ENCODE measurements around the gene PSTPIP1. TPM values are rescaled to one million over a fixed set of nuclear protein-coding genes. Genes with fewer than 3 reads are reported as not detected.

The PSTPIP1 gene
- total and polyA plus RNA-seq, 2 of the 4 experiments (the other 2 are of a cell fraction) = 0.36 to 1.1 TPM

DNA sequence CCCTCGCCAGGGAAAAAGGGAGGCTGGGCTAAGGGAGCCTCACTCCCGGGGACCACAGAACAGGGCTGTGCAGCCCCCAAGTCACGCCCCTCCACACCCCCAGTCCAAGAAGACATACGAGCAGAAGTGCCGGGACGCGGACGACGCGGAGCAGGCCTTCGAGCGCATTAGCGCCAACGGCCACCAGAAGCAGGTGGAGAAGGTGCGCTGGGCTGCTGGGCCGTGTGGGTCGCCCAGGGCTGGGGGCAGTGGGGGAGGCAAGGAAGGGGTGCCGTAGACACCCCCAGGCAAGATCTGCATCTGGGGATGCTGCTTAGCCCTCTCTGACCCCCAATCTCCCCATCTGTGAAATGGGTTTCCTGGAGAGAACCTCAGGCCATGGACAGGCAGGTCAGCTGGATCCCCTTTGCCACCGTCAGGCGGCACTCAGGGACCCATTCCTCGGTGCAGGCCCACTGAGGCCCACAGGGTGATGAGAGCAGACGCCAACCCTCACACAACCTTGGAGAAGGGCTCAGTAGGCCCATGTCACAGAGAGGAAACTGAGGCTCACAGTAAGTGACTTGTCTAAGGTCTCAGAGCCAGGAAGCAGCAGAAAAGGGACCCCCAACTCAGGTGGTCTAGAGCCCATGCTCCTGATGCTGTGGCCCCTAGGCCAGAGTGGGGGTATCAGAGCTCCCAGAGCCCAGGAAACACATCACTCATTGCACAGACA is 33.7 kb downstream of the PSTPIP1 start:
- Histone ChIP-seq H4K20me1 (ENCODE audit: insufficient read depth, low read length) (no peaks in the 10 kb centered on the region), H2BK120ac (ENCODE audit: low read depth, low read length) (no peak overlapping the region), H3K4ac (ENCODE audit: low read depth, low read length) (no peak overlapping the region), H2BK15ac (ENCODE audit: low read depth, low read length) (no peak overlapping the region), H4K91ac (ENCODE audit: insufficient read depth, low read depth, low read length) (no peak overlapping the region), H3K9ac (ENCODE audit: low read depth, low read length) (no peak overlapping the region), H3K79me1 (ENCODE audit: low read depth in 1 of 2, low read length in 2 of 2) (no peaks in the 10 kb centered on the region), H2BK5ac (ENCODE audit: low read depth, low read length, poor library complexity, severe bottlenecking) (no peak overlapping the region), H4K8ac (ENCODE audit: low read depth in 2 of 2, low read length in 2 of 2) (no peak overlapping the region), H3K36me3 (ENCODE audit: control insufficient read depth, insufficient read depth, low read length) (no peaks in the 10 kb centered on the region), H3K18ac (ENCODE audit: low read depth, low read length) (no peak overlapping the region), H2BK20ac (ENCODE audit: low read depth, low read length) (no peak overlapping the region), H4K5ac (ENCODE audit: low read depth, low read length) (no peak overlapping the region), H2AFZ (replicated peaks; ENCODE audit: low read length, poor library complexity) (peak overlapping the region; percentile 84), H2AK5ac (ENCODE audit: low read depth, low read length) (no peak overlapping the region), H3K4me2 (ENCODE audit: low read depth, low read length) (peak overlapping the region; percentile 25; the same call in 1 of the 2 replicates), H3K27ac (ENCODE audit: insufficient read depth, low read length) (no peak overlapping the region), H3K14ac (replicated peaks; ENCODE audit: low read depth, low read length) (no peak overlapping the region), H3K4me1 (ENCODE audit: control insufficient read depth, insufficient read depth, low read length) (no peaks in the 10 kb centered on the region), H3K27me3 (ENCODE audit: control insufficient read depth, insufficient read depth, low read length) (no peaks in the 10 kb centered on the region; the same call in 1 of the 2 replicates), H3K9me1 (ENCODE audit: insufficient read depth, low read length) (no peaks in the 10 kb centered on the region; the same call in 1 of the 2 replicates), H3K56ac (ENCODE audit: extremely low read depth, insufficient read depth, low read length) (no peak overlapping the region), H2AK9ac (replicated peaks; ENCODE audit: low read depth, low read length, poor library complexity) (no peak overlapping the region), H3K23ac (ENCODE audit: low read depth, low read length) (no peak overlapping the region), H3K9me3 (ENCODE audit: control insufficient read depth, insufficient read depth, low read length) (no peaks in the 10 kb centered on the region), H3K4me3 (ENCODE audit: insufficient read depth, low read depth, low read length) (no peak overlapping the region)
- POLR2A ChIA-PET (ENCODE audit: unreplicated experiment) = no interaction called here
- ATAC-seq (ENCODE audit: low read depth) = no peak
- intact Hi-C loops (cut with micrococcal nuclease) (no loop called here), in situ Hi-C loops (cut with MboI; ENCODE audit: low sequenced_read_pairs) (loop anchor here (10.0 kb wide), 1 partner anchor 516 kb away; no protein-coding TSS in a partner anchor), dilution Hi-C loops (cut with HindIII; ENCODE audit: low sequenced_read_pairs, unreplicated experiment) (no loop called here)
- CTCF ChIA-PET = no interaction called here
- no CpG with 5 or more reads among the region's 22 CpGs for WGBS, 2 experiments (ENCODE audit: extremely low coverage in 2 of 2, insufficient read length in 1 of 2)
- TF ChIP-seq BHLHE40 (IDR thresholded peaks at IDR 0.05; ENCODE audit: low read depth, low read length) (no peak), NFE2L2 (IDR thresholded peaks at IDR 0.05; ENCODE audit: low read depth, low read length) (no peak)
- TF ChIP-seq, protein P1, sequence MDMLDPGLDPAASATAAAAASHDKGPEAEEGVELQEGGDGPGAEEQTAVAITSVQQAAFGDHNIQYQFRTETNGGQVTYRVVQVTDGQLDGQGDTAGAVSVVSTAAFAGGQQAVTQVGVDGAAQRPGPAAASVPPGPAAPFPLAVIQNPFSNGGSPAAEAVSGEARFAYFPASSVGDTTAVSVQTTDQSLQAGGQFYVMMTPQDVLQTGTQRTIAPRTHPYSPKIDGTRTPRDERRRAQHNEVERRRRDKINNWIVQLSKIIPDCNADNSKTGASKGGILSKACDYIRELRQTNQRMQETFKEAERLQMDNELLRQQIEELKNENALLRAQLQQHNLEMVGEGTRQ (IDR thresholded peaks at IDR 0.05; ENCODE audit: low read depth, low read length) = no peak
- BruUV-seq (replicated peaks) = no TSS peak
- no peak for DNase-seq
